EH (cell line): ENCODE measurements around the gene MYOM3.

Experiments
- DNase-seq: peaks from one replicate; pipeline ENCODE4 v3.0.0-alpha.2; 2015; ENCODE audit warnings: low read depth

MYOM3 gene

GRCh38 chr1:24096009-24096738, 15.8 kb downstream of the MYOM3 start:
- DNase-seq: no peak

- DNase-seq: no peak
These were observed 16.6 kb downstream of the MYOM3 start for GRCh38 chr1:24095140-24095859.

GRCh38 chr1:24094554-24094953, 17.4 kb downstream of the MYOM3 start:
- DNase-seq: no peak

- no peak for DNase-seq
These were observed 18.2 kb downstream of the MYOM3 start for GRCh38 chr1:24093732-24094131.

- DNase-seq: no peak
These were observed 19.0 kb downstream of the MYOM3 start for GRCh38 chr1:24092979-24093378.

- no peak for DNase-seq
These were observed 19.9 kb downstream of the MYOM3 start for GRCh38 chr1:24091971-24092482.

GRCh38 chr1:24090736-24091135, 21.2 kb downstream of the MYOM3 start:
- no peak for DNase-seq

GRCh38 chr1:24089743-24090555, 22.0 kb downstream of the MYOM3 start:
- DNase-seq: no peak

GRCh38 chr1:24089027-24089742, 22.8 kb downstream of the MYOM3 start:
- no peak for DNase-seq

GRCh38 chr1:24086466-24086865, 25.5 kb downstream of the MYOM3 start:
- no peak for DNase-seq

- peak; percentile 50 for DNase-seq
These were observed 26.4 kb downstream of the MYOM3 start for GRCh38 chr1:24085546-24085945.

GRCh38 chr1:24085007-24085406, 26.9 kb downstream of the MYOM3 start:
- DNase-seq: no peak

GRCh38 chr1:24084050-24084449, 27.9 kb downstream of the MYOM3 start:
- DNase-seq: no peak

GRCh38 chr1:24082372-24082771, 29.6 kb downstream of the MYOM3 start:
- no peak for DNase-seq

GRCh38 chr1:24081190-24081589, 30.7 kb downstream of the MYOM3 start:
- no peak for DNase-seq

- DNase-seq: no peak
These were observed 31.8 kb downstream of the MYOM3 start for GRCh38 chr1:24080131-24080530.

GRCh38 chr1:24077278-24077978, 34.5 kb downstream of the MYOM3 start:
- no peak for DNase-seq

- no peak for DNase-seq
These were observed 36.0 kb downstream of the MYOM3 start for GRCh38 chr1:24075946-24076345.

- DNase-seq: no peak
These were observed 36.4 kb downstream of the MYOM3 start for GRCh38 chr1:24075590-24075854.

- DNase-seq: no peak
These were observed 36.9 kb downstream of the MYOM3 start for GRCh38 chr1:24074817-24075589.

GRCh38 chr1:24074196-24074595, 37.7 kb downstream of the MYOM3 start:
- DNase-seq: no peak
